ENCODE measurements around the gene HMGN1.

- TF ChIP-seq, protein P1, sequence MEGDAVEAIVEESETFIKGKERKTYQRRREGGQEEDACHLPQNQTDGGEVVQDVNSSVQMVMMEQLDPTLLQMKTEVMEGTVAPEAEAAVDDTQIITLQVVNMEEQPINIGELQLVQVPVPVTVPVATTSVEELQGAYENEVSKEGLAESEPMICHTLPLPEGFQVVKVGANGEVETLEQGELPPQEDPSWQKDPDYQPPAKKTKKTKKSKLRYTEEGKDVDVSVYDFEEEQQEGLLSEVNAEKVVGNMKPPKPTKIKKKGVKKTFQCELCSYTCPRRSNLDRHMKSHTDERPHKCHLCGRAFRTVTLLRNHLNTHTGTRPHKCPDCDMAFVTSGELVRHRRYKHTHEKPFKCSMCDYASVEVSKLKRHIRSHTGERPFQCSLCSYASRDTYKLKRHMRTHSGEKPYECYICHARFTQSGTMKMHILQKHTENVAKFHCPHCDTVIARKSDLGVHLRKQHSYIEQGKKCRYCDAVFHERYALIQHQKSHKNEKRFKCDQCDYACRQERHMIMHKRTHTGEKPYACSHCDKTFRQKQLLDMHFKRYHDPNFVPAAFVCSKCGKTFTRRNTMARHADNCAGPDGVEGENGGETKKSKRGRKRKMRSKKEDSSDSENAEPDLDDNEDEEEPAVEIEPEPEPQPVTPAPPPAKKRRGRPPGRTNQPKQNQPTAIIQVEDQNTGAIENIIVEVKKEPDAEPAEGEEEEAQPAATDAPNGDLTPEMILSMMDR (IDR thresholded peaks at IDR 0.05; ENCODE audit: low read depth, low read length): no peak
- TF ChIP-seq POLR2A (IDR thresholded peaks at IDR 0.05; ENCODE audit: extremely low read depth, insufficient read length): no peak
- TF ChIP-seq MAX (IDR thresholded peaks at IDR 0.05; ENCODE audit: low read depth, low read length): no peak
These were observed 10.5 kb upstream of the HMGN1 start for GRCh38 chr21:39359382-39359781.
